NB4 (cell line): Measurements from ENCODE around the gene TMEM72.
A peak's percentile ranks its signal among the peaks of the same experiment; 100 is the strongest.

Experiments
- MYC ChIP-seq: IDR thresholded peaks from 2 replicates; pipeline ENCODE4 v1.6.1; 2011; ENCODE audit warnings: low read depth, low read length
- POLR2A ChIP-seq: IDR thresholded peaks from 2 replicates; pipeline ENCODE4 v1.6.1; 2011; ENCODE audit warnings: mild to moderate bottlenecking; ENCODE audit not compliant: insufficient read length; ENCODE audit errors: extremely low read depth
- TF ChIP-seq, protein P1 (sequence below): IDR thresholded peaks from one replicate; pipeline ENCODE4 v1.5.1; 2012; ENCODE audit warnings: low read depth, low read length

DNA sequence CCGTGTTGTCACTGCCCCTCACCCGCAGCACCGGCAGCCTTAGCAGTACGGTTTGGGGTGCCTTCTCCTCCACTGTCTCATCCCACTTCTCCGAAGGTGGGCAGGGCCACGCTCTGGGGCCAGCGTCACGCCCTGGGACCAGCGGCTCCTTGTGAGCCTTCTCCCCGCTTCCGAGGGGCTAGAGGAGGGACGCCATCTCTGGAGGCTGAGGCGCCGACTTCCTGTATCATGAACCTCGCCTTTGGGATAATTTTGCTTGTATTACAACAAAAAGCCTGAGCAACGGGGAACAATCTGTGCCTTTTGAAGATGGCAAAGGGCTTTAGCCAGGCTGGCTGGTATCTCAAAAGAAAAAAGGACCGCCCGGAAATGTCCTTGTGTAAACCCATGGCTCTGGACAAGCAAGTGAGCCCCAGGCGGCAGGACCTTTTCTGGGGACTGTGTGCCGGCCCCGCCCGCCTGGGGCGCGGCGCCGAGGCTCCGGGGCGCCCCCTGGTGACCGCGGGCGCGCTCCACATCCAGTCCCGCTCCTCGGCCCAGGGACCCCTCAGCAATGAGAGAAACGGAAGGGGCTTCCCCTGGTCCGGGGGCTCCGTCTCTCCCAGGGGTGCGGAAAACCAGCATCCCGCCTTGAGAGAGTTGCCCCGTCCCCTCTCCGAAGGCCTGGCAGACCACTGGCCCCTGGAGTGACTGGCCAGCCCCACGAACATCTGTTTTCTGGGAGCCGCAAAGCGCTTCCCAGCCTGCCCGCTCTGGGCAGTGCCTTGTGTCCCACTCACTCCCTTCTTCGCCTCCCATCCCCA is 63.7 kb downstream of the TMEM72 start:
- TF ChIP-seq, protein P1, sequence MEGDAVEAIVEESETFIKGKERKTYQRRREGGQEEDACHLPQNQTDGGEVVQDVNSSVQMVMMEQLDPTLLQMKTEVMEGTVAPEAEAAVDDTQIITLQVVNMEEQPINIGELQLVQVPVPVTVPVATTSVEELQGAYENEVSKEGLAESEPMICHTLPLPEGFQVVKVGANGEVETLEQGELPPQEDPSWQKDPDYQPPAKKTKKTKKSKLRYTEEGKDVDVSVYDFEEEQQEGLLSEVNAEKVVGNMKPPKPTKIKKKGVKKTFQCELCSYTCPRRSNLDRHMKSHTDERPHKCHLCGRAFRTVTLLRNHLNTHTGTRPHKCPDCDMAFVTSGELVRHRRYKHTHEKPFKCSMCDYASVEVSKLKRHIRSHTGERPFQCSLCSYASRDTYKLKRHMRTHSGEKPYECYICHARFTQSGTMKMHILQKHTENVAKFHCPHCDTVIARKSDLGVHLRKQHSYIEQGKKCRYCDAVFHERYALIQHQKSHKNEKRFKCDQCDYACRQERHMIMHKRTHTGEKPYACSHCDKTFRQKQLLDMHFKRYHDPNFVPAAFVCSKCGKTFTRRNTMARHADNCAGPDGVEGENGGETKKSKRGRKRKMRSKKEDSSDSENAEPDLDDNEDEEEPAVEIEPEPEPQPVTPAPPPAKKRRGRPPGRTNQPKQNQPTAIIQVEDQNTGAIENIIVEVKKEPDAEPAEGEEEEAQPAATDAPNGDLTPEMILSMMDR: peak; percentile 74
- TF ChIP-seq MYC: no peak
- peak; percentile 17 for TF ChIP-seq POLR2A
